Measurements from ENCODE around the gene GLO1.

GRCh38 chr6:38654263-38654662, 48.7 kb downstream of the GLO1 start:
- TF ChIP-seq, protein P1, sequence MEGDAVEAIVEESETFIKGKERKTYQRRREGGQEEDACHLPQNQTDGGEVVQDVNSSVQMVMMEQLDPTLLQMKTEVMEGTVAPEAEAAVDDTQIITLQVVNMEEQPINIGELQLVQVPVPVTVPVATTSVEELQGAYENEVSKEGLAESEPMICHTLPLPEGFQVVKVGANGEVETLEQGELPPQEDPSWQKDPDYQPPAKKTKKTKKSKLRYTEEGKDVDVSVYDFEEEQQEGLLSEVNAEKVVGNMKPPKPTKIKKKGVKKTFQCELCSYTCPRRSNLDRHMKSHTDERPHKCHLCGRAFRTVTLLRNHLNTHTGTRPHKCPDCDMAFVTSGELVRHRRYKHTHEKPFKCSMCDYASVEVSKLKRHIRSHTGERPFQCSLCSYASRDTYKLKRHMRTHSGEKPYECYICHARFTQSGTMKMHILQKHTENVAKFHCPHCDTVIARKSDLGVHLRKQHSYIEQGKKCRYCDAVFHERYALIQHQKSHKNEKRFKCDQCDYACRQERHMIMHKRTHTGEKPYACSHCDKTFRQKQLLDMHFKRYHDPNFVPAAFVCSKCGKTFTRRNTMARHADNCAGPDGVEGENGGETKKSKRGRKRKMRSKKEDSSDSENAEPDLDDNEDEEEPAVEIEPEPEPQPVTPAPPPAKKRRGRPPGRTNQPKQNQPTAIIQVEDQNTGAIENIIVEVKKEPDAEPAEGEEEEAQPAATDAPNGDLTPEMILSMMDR (IDR thresholded peaks at IDR 0.05) = no peak
- no peak for TF ChIP-seq POLR2A (IDR thresholded peaks at IDR 0.05)

All from esophagus squamous epithelium (tissue), 4 donors.